WTC11 (cell line): Measurements from ENCODE around the gene UPF2.

Experiments
- CREM ChIP-seq: sonication (generic); formaldehyde crosslinking; IDR thresholded peaks from 2 replicates; pipeline ENCODE4 v1.8.1; 2022; ENCODE audit warnings: mild to moderate bottlenecking, missing genetic modification reagents, moderate library complexity
- TF ChIP-seq, protein P1 (sequence below): sonication (generic); formaldehyde crosslinking; IDR thresholded peaks from 2 replicates; pipeline ENCODE4 v1.8.0; 2022; ENCODE audit warnings: mild to moderate bottlenecking, missing genetic modification reagents
- TF ChIP-seq, protein P2 (sequence below): fragments of 200-600 bp; IDR thresholded peaks from 2 replicates; pipeline ENCODE4 v1.8.0; 2022; ENCODE audit warnings: antibody characterized with exemption
- TF ChIP-seq, protein P3 (sequence below): sonication (generic); formaldehyde crosslinking; IDR thresholded peaks from 2 replicates; pipeline ENCODE4 v1.8.0; 2022; ENCODE audit warnings: mild to moderate bottlenecking, missing genetic modification reagents

DNA sequence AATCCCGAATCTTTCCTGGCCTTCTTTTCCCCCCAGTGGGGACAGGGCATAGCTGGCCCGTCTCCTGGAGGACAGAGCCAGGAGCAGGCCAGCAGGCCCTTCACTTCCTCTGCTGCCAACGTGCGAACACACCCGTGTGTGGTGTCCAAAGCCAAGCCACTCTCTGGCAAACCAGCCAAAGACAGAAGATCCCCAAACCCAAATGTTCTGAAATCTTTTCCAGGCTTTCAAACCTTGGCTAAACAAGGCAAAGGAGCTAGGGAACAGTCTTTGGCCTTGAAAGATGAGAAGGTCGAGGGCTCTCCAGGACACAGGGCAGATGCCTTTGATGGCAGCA is 156.5 kb downstream of the UPF2 start:
- no peak for TF ChIP-seq CREM (CRISPR knock-in tag)
- TF ChIP-seq, protein P1, sequence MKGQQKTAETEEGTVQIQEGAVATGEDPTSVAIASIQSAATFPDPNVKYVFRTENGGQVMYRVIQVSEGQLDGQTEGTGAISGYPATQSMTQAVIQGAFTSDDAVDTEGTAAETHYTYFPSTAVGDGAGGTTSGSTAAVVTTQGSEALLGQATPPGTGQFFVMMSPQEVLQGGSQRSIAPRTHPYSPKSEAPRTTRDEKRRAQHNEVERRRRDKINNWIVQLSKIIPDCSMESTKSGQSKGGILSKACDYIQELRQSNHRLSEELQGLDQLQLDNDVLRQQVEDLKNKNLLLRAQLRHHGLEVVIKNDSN (CRISPR knock-in tag) = no peak
- TF ChIP-seq, protein P2, sequence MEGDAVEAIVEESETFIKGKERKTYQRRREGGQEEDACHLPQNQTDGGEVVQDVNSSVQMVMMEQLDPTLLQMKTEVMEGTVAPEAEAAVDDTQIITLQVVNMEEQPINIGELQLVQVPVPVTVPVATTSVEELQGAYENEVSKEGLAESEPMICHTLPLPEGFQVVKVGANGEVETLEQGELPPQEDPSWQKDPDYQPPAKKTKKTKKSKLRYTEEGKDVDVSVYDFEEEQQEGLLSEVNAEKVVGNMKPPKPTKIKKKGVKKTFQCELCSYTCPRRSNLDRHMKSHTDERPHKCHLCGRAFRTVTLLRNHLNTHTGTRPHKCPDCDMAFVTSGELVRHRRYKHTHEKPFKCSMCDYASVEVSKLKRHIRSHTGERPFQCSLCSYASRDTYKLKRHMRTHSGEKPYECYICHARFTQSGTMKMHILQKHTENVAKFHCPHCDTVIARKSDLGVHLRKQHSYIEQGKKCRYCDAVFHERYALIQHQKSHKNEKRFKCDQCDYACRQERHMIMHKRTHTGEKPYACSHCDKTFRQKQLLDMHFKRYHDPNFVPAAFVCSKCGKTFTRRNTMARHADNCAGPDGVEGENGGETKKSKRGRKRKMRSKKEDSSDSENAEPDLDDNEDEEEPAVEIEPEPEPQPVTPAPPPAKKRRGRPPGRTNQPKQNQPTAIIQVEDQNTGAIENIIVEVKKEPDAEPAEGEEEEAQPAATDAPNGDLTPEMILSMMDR = no peak
- TF ChIP-seq, protein P3, sequence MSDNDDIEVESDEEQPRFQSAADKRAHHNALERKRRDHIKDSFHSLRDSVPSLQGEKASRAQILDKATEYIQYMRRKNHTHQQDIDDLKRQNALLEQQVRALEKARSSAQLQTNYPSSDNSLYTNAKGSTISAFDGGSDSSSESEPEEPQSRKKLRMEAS (CRISPR knock-in tag) = no peak
